Breast epithelium (tissue), 4 donors: Measurements from ENCODE around the gene TRIM7. TPM values are rescaled to one million over a fixed set of nuclear protein-coding genes. Genes with fewer than 3 reads are reported as not detected.
A peak's percentile ranks its signal among the peaks of the same experiment; 100 is the strongest.
"Not testable (repeated sequence)": the region's sequence is repeated elsewhere in the genome, so short reads cannot be mapped to it uniquely, and the experiment has no call there.

Experiments
- DNase-seq, 2 donors: peaks; one replicate each; pipeline ENCODE4 v3.0.0-alpha.2; 2019; ENCODE audit warnings: low spot score in 2 of 2
- H3K27ac ChIP-seq, 2 donors: fragments of 200-600 bp; sonication (generic) in 1 of 2; one replicate each; pipeline ENCODE4 v1.5.1; 2016 to 2019; ENCODE audit warnings: mild to moderate bottlenecking in 1 of 2
- H3K27me3 ChIP-seq, 2 donors: fragments of 200-600 bp; sonication (generic) in 1 of 2; one replicate each; pipeline versions ENCODE4 v1.5.1 to v1.6.0; 2017 to 2019; ENCODE audit warnings: control low read depth in 1 of 2, mild to moderate bottlenecking in 1 of 2
- H3K36me3 ChIP-seq: fragments of 200-600 bp; one replicate; pipeline ENCODE4 v1.5.1; 2019
- H3K4me1 ChIP-seq, 2 donors: fragments of 200-600 bp; sonication (generic); one replicate each; pipeline ENCODE4 v1.5.1; 2016 to 2019; ENCODE audit warnings: control low read depth in 1 of 2
- H3K4me3 ChIP-seq, 3 donors: fragments of 200-600 bp; sonication (generic); 1 replicate in 2 of 3; 2 replicates in 1 of 3; pipeline ENCODE4 v1.5.1; 2016 to 2019; ENCODE audit warnings: mild to moderate bottlenecking in 3 of 3, moderate library complexity in 2 of 3
- H3K9me3 ChIP-seq, 2 donors: fragments of 200-600 bp; sonication (generic) in 1 of 2; one replicate each; pipeline ENCODE4 v1.5.1; 2016 to 2019; ENCODE audit warnings: control low read depth in 1 of 2
- CTCF ChIP-seq, 3 donors: fragments of 450-650 bp; IDR thresholded peaks; one replicate each; pipeline ENCODE4 v1.5.1; 2016 to 2017; ENCODE audit warnings: antibody characterized with exemption in 3 of 3, mild to moderate bottlenecking in 3 of 3, moderate library complexity in 3 of 3
- POLR2A ChIP-seq: fragments of 450-650 bp; IDR thresholded peaks from one replicate; pipeline ENCODE4 v1.6.1; 2016; ENCODE audit warnings: antibody characterized with exemption, mild to moderate bottlenecking, moderate library complexity
- POLR2AphosphoS5 ChIP-seq, 3 donors: sonication (generic); formaldehyde crosslinking; IDR thresholded peaks; one replicate each; pipeline ENCODE4 v1.6.1; 2017; ENCODE audit warnings: antibody characterized with exemption in 3 of 3
- intact Hi-C: fragments of 100-400 bp; cut with DNase I; formaldehyde crosslinking; loops from one replicate; pipeline ENCODE4 v1.15.1; 2023; ENCODE audit warnings: low total_unique reads
- total RNA-seq, 3 donors: library from RNA; depleted of rRNA; stranded (reverse); fragments of >200 nt; gene quantifications; one replicate each; pipeline ENCODE4 v1.1.0, GENCODE V29; 2016

Gene TRIM7
- total RNA-seq, 3 donors from 2014 or later, result 0.29 to 5.4 (median 5.2) TPM

GRCh38 chr5:181218795-181219124 lies 13.8 kb upstream of the TRIM7 start:
- intact Hi-C loops, result no loop called here
- peaks cover 0 to 7% of the 10 kb centered on the region in 2 donors for H3K4me1 ChIP-seq
- H3K27me3 ChIP-seq, result no peaks in the 10 kb centered on the region
- H3K4me3 ChIP-seq, result peak overlapping the region; percentile 17 to 68 (median 56)
- TF ChIP-seq POLR2AphosphoS5 (IDR thresholded peaks at IDR 0.05) (no peak), POLR2A (no peak)
- no peaks in the 10 kb centered on the region for H3K36me3 ChIP-seq
- DNase-seq, result no peak
- H3K27ac ChIP-seq, result peak overlapping the region; percentile 69 to 77
- no peaks in the 10 kb centered on the region for H3K9me3 ChIP-seq

- Histone ChIP-seq H3K4me1 (peaks cover 0 to 7% of the 10 kb centered on the region in 2 donors), H3K36me3 (no peaks in the 10 kb centered on the region), H3K9me3 (no peaks in the 10 kb centered on the region), H3K4me3 (peak overlapping the region; percentile 39 to 68 (median 56)), H3K27me3 (no peaks in the 10 kb centered on the region), H3K27ac (peak overlapping the region; percentile 74 to 77)
- DNase-seq, result no peak
- TF ChIP-seq POLR2AphosphoS5 (IDR thresholded peaks at IDR 0.05) (no peak), POLR2A (no peak), CTCF (IDR thresholded peaks at IDR 0.05) (no peak)
- intact Hi-C loops, result no loop called here
Observed at GRCh38 chr5:181217803-181218062, 12.7 kb upstream of the TRIM7 start.

GRCh38 chr5:181217111-181217802 lies 12.3 kb upstream of the TRIM7 start:
- TF ChIP-seq POLR2A, result no peak
- no peak for TF ChIP-seq POLR2AphosphoS5 (IDR thresholded peaks at IDR 0.05)
- TF ChIP-seq CTCF (IDR thresholded peaks at IDR 0.05), result no peak
- H3K9me3 ChIP-seq, result no peaks in the 10 kb centered on the region
- peak overlapping the region; percentile 74 to 77 for H3K27ac ChIP-seq
- no peaks in the 10 kb centered on the region for H3K36me3 ChIP-seq
- intact Hi-C loops, result no loop called here
- DNase-seq, result no peak
- H3K4me1 ChIP-seq, result peaks cover 0 to 7% of the 10 kb centered on the region in 2 donors
- H3K4me3 ChIP-seq, result peak overlapping the region; percentile 39 to 68 (median 56)
- no peaks in the 10 kb centered on the region for H3K27me3 ChIP-seq

- intact Hi-C loops, result no loop called here
- no peak for DNase-seq
- H3K27ac ChIP-seq, result peak overlapping the region; percentile 21 to 38
- no peaks in the 10 kb centered on the region for H3K36me3 ChIP-seq
- TF ChIP-seq CTCF (IDR thresholded peaks at IDR 0.05), result no peak
- no peak for TF ChIP-seq POLR2A
- TF ChIP-seq POLR2AphosphoS5 (IDR thresholded peaks at IDR 0.05), result no peak
- no peaks in the 10 kb centered on the region for H3K9me3 ChIP-seq
- no peaks in the 10 kb centered on the region for H3K27me3 ChIP-seq
- H3K4me3 ChIP-seq, result peak overlapping the region; percentile 39 to 68 (median 56)
- peaks cover 0 to 7% of the 10 kb centered on the region in 2 donors for H3K4me1 ChIP-seq
Observed at GRCh38 chr5:181215997-181216989, 11.3 kb upstream of the TRIM7 start.

GRCh38 chr5:181214249-181214648 lies 9.3 kb upstream of the TRIM7 start:
- H3K4me3 ChIP-seq, intact Hi-C loops, H3K27ac ChIP-seq, H3K4me1 ChIP-seq, H3K27me3 ChIP-seq, H3K9me3 ChIP-seq, H3K36me3 ChIP-seq, DNase-seq: not testable (repeated sequence)

GRCh38 chr5:181212934-181213333 lies 7.9 kb upstream of the TRIM7 start:
- H3K9me3 ChIP-seq, result no peaks in the 10 kb centered on the region
- H3K36me3 ChIP-seq, result no peaks in the 10 kb centered on the region
- intact Hi-C loops, result no loop called here
- H3K4me1 ChIP-seq, result peaks cover 0 to 7% of the 10 kb centered on the region in 2 donors
- DNase-seq, result no peak
- no peak overlapping the region for H3K4me3 ChIP-seq
- no peaks in the 10 kb centered on the region for H3K27me3 ChIP-seq
- TF ChIP-seq CTCF (IDR thresholded peaks at IDR 0.05) (no peak), POLR2A (no peak), POLR2AphosphoS5 (IDR thresholded peaks at IDR 0.05) (no peak)
- no peak overlapping the region for H3K27ac ChIP-seq
